ENCODE measurements around the gene PATJ. TPM values are rescaled to one million over a fixed set of nuclear protein-coding genes. Genes with fewer than 3 reads are reported as not detected.

The PATJ gene
- total and polyA plus RNA-seq, 3 donors from 2014 or later = 12.9 to 44.5 (median 21.6) TPM

GRCh38 chr1:61981870-61982660 is 239.8 kb downstream of the PATJ start:
- Histone ChIP-seq H3K4me3 (no peak overlapping the region), H3K27me3 (no peaks in the 10 kb centered on the region), H3K4me1 (no peaks in the 10 kb centered on the region), H3K9me3 (no peaks in the 10 kb centered on the region), H3K27ac (no peak overlapping the region), H3K36me3 (ENCODE audit: low read depth, missing control alignments) (no peaks in the 10 kb centered on the region)
- WGBS, 2 donors = 92 to 96% methylated on average over 7 of the region's 7 CpGs
- intact Hi-C loops (cut with DNase I; ENCODE audit: low total_unique reads) = no loop called here
- no peak for TF ChIP-seq POLR2A (IDR thresholded peaks at IDR 0.05)
- TF ChIP-seq CTCF (IDR thresholded peaks at IDR 0.05) = no peak
- DNase-seq = no peak

GRCh38 chr1:61983236-61983635 is 241.0 kb downstream of the PATJ start:
- Histone ChIP-seq H3K4me1 (no peaks in the 10 kb centered on the region), H3K9me3 (no peaks in the 10 kb centered on the region), H3K4me3 (no peak overlapping the region), H3K27ac (no peak overlapping the region), H3K27me3 (no peaks in the 10 kb centered on the region), H3K36me3 (ENCODE audit: low read depth, missing control alignments) (no peaks in the 10 kb centered on the region)
- 0 to 57% methylated on average over 1 of the region's 1 CpG for WGBS, 2 donors
- intact Hi-C loops (cut with DNase I; ENCODE audit: low total_unique reads) = no loop called here
- no peak for DNase-seq
- TF ChIP-seq CTCF (IDR thresholded peaks at IDR 0.05) = no peak
- no peak for TF ChIP-seq POLR2A (IDR thresholded peaks at IDR 0.05)

- Histone ChIP-seq H3K36me3 (ENCODE audit: low read depth, missing control alignments) (no peaks in the 10 kb centered on the region), H3K9me3 (no peaks in the 10 kb centered on the region), H3K4me3 (no peak overlapping the region), H3K4me1 (no peaks in the 10 kb centered on the region), H3K27ac (no peak overlapping the region), H3K27me3 (no peaks in the 10 kb centered on the region)
- TF ChIP-seq POLR2A (IDR thresholded peaks at IDR 0.05) (no peak), CTCF (IDR thresholded peaks at IDR 0.05) (no peak)
- DNase-seq = no peak
- 96 to 97% methylated on average over 5 of the region's 5 CpGs for WGBS, 2 donors
- intact Hi-C loops (cut with DNase I; ENCODE audit: low total_unique reads) = no loop called here
These were observed 250.0 kb downstream of the PATJ start for GRCh38 chr1:61992257-61992656.

GRCh38 chr1:61993331-61993961 is 251.2 kb downstream of the PATJ start:
- DNase-seq = no peak
- H3K4me1 ChIP-seq = no peaks in the 10 kb centered on the region
- 86 to 88% methylated on average over 5 of the region's 5 CpGs for WGBS, 2 donors
- no peaks in the 10 kb centered on the region for H3K9me3 ChIP-seq
- H3K27me3 ChIP-seq = no peaks in the 10 kb centered on the region
- H3K4me3 ChIP-seq = no peak overlapping the region
- TF ChIP-seq POLR2A (IDR thresholded peaks at IDR 0.05) (no peak), CTCF (IDR thresholded peaks at IDR 0.05) (no peak)
- no peak overlapping the region for H3K27ac ChIP-seq
- no peaks in the 10 kb centered on the region for H3K36me3 ChIP-seq (ENCODE audit: low read depth, missing control alignments)
- intact Hi-C loops (cut with DNase I; ENCODE audit: low total_unique reads) = no loop called here

All from testis (tissue), 3 donors.